Jurkat, Clone E6-1 (cell line): ENCODE data around the gene DUS1L.
A peak's percentile ranks its signal among the peaks of the same experiment; 100 is the strongest.

ENCODE experiments used
- DNase-seq: peaks from one replicate; pipeline ENCODE4 v3.0.0-alpha.2; 2011; ENCODE audit warnings: low read depth, low spot score
- H3K4me3 ChIP-seq: 2 replicates; pipeline ENCODE4 v1.5.1; 2011; ENCODE audit warnings: mild to moderate bottlenecking, low read length, control low read depth, moderate library complexity

The DUS1L gene

DNA sequence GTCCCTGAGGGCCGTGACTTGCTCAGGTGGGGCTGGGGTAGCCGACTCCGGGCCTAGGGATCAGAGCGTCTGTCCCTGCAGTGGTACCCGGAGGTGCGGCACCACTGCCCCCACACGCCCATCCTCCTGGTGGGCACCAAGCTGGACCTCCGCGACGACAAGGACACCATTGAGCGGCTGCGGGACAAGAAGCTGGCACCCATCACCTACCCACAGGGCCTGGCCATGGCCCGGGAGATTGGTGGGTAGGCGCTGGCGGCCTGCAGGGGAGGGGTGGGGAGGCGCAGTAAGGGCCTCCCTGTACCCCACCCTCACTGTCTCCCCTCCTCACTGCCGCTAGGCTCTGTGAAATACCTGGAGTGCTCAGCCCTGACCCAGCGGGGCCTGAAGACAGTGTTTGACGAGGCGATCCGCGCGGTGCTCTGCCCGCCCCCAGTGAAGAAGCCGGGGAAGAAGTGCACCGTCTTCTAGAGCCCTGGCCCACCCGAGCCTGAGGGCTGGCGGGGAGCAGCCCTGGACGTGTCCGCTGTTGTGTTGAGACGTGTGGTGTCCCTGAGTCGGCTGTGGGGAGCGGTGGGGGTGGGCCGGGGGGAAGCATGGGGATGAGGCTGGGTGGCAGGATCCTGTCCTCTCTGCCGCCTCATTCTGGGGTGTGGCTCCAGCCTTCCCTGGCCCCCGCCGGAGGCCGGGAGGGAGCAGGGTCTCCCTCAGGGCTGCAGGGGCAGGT is 32.1 kb downstream of the DUS1L start:
- no peak for DNase-seq
- no peak overlapping the region for H3K4me3 ChIP-seq

- H3K4me3 ChIP-seq, result peak overlapping the region; percentile 41
- no peak for DNase-seq
Measured at GRCh38 chr17:82031885-82032627, 33.5 kb downstream of the DUS1L start.

DNA sequence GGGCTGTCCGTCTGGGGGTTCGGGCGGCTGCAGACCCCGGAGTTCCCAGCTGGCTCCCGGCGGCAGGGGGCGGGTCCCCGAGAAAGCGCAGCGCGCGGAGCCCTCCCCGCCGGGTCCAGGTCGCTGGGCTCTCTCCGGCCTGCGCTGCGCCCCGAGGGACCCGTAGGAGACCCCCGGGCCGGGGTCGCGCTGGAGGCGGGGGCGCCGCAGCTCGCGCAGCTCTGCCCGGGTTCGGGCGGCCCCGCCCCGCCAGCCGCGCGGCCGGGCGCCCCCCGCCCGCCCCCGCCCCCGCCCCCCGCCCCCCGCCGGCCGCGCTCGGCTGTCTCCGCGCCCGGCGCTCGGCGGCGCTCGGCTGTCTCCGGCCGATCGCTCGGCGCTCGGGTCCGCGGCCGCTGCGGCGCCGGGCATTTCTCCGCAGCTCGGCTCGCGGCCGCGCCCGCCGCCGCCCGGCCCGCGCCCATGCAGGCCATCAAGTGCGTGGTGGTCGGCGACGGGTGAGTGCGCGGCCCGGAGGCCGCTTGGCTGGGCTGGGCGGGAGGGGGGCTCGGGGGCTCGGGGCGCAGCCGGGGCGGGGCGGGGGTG is 34.2 kb downstream of the DUS1L start, which contains the start of gene RAC3:
Gene RAC3, plus strand, starts transcription at position 376 of the 582 bp plus-strand sequence. Its CDS starts 84 bp downstream, at position 460.
- peak within 1 kb of the TSS; percentile 57 for H3K4me3 ChIP-seq
- DNase-seq, result no peak

DNA sequence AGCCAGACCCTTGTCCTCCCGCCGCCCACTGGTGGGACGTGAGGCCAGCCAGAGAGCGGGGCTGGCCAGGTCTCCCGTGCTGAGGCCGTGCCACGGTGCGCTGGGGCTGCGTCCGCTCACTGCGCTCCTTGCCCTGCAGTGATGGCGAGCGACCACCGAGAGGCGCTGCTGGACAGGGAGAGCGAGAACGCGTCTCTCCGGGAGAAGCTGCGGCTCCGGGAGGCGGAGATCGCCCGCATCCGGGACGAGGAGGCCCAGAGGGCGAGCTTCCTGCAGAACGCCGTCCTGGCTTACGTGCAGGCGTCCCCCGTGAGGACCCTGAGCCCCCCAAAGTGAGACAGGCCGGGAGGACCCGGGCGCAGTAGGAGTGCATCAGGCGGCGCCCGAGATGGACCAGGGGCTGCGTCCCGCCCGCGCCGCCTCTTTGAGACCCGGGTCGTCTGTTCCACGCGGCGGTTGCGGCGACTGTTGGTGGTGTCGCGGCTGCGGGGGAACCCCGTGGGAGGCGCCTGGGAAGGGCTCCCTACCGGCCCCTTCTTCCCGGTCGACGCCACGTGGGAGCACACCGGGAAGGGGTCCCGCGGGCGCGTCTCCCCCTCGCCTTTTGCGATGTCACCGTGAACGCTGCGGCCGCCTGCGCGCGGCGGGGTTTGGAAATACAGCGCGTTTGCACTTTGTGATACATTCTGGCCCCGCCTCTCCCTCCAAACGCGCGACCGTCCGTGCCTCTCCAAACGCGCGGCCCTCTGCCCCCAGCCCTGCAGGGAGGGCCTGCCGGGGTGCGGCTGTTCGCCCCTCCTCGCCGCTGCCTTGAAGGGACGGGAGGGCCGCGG is 34.9 kb downstream of the DUS1L start:
- DNase-seq, result peak; percentile 84
- peak overlapping the region; percentile 57 for H3K4me3 ChIP-seq

GRCh38 chr17:82029990-82030469 is 35.6 kb downstream of the DUS1L start:
- H3K4me3 ChIP-seq, result peak overlapping the region; percentile 57
- DNase-seq, result no peak

- H3K4me3 ChIP-seq, result no peak overlapping the region
- no peak for DNase-seq
Measured at GRCh38 chr17:82029391-82029790, 36.2 kb downstream of the DUS1L start.

DNA sequence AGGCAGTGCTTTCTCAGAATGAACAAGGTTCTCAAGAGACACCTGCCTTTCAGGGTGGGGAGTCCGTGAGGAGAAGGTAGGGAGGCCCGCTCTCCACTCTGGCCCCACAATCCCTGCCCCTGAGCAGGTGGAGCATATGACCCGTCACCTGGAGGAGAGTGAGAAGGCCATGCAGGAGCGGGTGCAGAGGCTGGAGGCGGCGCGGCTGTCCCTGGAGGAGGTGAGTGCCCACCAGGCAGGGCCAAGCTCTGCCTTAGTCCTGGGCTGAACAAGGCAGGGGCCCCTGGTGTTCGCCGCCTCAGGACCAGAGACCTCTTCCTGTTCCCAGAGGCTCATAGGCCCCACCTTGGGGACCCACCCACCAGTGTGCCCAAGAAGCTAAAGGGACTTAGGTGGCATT is 36.6 kb downstream of the DUS1L start:
- no peak overlapping the region for H3K4me3 ChIP-seq
- DNase-seq, result no peak

DNA sequence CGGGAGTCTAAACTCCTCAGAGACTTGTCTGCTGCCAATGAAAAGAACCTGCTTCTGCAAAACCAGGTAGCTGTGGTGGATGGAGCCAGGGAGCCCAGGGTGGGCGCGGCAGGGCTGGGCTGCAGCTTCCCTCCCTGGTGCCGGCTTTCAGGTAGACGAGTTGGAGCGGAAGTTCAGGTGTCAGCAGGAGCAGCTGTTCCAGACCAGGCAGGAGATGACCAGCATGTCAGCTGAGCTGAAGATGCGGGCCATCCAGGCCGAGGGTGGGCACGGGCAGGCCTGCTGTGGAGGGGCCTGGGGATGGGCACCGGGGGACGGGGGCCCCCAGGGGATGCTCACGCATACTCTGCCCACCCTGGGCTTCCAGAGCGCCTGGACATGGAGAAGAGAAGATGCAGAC is 37.4 kb downstream of the DUS1L start:
- no peak overlapping the region for H3K4me3 ChIP-seq
- DNase-seq, result no peak

- H3K4me3 ChIP-seq, result no peak overlapping the region
- DNase-seq, result no peak
Measured at GRCh38 chr17:82025401-82026107, 40.0 kb downstream of the DUS1L start.

DNA sequence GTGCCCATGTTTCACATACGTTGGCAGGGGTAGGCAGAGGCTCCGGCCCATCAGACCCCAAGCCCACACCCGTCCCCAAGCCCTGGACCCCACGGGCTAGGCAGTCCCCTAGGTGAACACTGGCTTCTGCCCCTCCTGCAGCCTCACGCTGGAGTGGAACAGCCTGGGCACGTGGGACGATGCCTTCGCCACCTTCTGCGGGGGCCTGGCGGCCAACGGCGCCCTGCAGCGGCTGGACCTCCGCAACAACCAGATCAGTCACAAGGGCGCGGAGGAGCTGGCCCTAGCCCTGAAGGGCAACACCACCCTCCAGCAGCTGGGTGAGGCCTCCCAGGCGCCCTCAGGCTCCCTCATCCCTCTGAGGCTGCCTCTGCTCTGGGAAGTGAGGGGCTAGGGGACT is 40.7 kb downstream of the DUS1L start:
- no peak overlapping the region for H3K4me3 ChIP-seq
- no peak for DNase-seq

DNA sequence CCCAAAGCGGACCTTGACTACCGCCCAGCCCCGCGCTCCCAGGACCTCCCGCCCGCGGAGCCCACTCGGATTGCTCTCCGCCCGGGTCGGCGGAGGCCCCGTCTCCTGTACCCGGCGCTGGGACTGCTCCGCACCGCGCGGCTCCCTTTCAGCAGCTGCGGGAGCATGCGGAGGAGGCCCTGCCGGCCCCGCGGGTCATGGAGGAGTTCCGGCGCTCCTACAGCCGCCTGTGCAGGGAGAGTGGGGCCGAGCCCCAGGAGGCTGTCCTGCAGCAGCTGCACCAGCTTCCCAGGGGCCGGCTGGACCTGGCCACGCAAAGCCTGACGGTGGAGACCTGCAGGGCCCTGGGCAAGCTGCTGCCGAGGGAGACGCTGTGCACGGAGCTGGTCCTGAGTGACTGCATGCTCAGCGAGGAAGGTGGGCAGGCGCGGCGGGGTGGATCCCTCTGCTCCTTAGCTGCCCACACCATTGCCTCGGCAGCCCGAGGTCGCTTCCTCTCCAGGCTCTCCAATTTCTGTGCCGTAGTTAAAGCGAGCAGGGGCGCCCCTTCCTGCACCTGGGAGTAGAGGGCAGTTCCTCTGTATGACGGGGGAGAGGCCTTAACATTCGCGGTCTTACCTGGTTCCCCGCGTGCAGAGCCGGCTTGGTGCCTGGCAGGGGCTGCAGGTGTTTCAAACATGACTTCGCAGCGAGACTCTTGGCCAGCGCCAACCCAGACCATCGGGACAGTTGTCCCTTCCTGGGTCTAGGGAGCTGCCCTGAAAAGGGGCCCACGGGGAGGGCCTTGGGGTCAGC is 42.0 kb downstream of the DUS1L start:
- peak overlapping the region; percentile 78 for H3K4me3 ChIP-seq
- DNase-seq, result no peak

- DNase-seq, result peak; percentile 99
- H3K4me3 ChIP-seq, result peak within 1 kb of the TSS; percentile 84
Measured at GRCh38 chr17:82022981-82023446, 42.6 kb downstream of the DUS1L start, which contains the start of gene LRRC45. TSS of gene LRRC45 (plus strand) at chr17:82023305. CDS start at chr17:82023644, 339 bp downstream.

DNA sequence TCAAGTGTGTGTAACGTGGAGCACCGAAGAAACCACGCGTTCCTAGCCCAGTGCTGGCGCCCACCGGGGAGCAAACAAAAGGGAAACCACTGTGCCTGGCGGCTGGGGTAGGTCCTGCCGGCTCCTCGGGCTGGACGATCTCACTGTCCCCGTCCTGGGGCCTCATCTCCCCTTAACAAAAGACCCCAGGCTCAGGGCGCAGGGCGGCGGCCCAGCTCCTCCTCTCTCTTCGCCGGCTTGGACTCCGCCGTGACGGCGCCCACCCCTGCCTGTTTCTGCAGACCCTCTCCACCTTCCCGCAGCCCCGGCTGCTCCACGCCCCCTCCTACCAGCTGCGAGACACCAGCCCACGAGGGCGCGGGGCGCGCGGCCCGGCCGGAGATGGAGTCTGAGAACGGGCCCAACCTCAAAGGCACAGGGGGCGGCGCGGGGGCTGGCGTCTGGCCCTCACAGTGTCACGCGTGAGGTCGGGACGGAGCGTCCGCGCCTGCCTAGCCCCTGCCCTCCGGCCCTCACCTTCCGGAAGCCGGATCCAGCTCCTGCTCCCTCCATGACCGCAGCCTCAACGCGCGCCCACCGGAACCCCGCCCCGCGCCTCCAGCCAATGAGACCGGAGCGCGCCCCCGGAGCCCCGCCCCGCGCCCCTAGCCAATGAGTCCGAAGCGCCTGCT is 43.2 kb downstream of the DUS1L start, which contains the start of gene CENPX:
Gene CENPX, minus strand, starts transcription at position 569 of the 671 bp plus-strand sequence. Its CDS starts 17 bp downstream, at position 552.
- no peak for DNase-seq
- peak within 1 kb of the TSS; percentile 84 for H3K4me3 ChIP-seq

GRCh38 chr17:82021900-82022309 is 43.7 kb downstream of the DUS1L start:
- no peak for DNase-seq
- peak overlapping the region; percentile 84 for H3K4me3 ChIP-seq

GRCh38 chr17:82021107-82021899 is 44.3 kb downstream of the DUS1L start:
- H3K4me3 ChIP-seq, result peak overlapping the region; percentile 84
- DNase-seq, result peak; percentile 47

- DNase-seq, result no peak
- no peak overlapping the region for H3K4me3 ChIP-seq
Measured at GRCh38 chr17:82020572-82021106, 45.0 kb downstream of the DUS1L start.
